ENCODE measurements around the gene STMN3. TPM values are rescaled to one million over a fixed set of nuclear protein-coding genes. Genes with fewer than 3 reads are reported as not detected.
A peak's percentile ranks its signal among the peaks of the same experiment; 100 is the strongest.
"Not testable (repeated sequence)": the region's sequence is repeated elsewhere in the genome, so short reads cannot be mapped to it uniquely, and the experiment has no call there.

STMN3 gene
- total RNA-seq, 1 donor from 2014 or later, result 12.1 TPM

DNA sequence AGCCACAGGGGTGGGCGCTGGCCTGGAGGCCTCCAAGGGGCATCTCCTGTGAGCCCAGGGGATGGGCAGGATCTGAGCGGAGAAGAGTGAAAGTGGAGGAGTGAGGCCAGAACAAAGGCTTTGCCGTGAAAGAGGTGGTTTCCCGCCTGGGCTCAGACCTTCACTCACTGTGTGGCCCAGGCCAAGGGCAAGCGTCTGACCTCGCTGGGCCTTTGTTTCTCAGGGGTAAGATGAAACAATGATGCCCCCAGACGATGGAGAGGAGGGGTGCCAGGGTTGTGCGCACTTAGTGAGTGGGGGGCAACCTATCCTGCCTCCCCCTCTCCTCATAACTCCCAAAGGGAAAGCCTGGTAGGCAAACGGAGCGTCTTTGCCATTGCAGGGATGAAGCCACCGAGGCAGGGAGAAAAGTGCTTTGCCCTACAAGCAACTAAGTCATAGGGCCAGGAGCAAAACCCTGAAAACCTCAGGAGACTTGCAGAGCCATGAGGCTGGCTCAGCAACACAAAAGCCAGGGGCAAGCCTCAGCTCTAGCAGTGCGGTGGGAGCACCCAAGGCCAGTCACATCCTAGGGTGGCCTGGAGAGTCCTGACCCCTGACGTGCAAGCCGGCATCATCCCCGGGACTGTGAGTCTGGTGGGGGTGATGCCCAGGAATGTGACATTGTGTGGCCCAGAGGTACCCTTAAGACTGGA, 897 bp upstream of the STMN3 start:
- no peak for TF ChIP-seq CTCF (IDR thresholded peaks at IDR 0.05)
- peaks cover 40% of the 10 kb centered on the region for H3K4me1 ChIP-seq
- H3K36me3 ChIP-seq, result no peaks in the 10 kb centered on the region
- peak overlapping the region; percentile 56 for H3K27ac ChIP-seq
- intact Hi-C loops (cut with DNase I), result no loop called here
- H3K27me3 ChIP-seq (ENCODE audit: low read depth), result peaks cover 14% of the 10 kb centered on the region
- no peaks in the 10 kb centered on the region for H3K9me3 ChIP-seq
- no peak for DNase-seq
- H3K4me3 ChIP-seq, result peak overlapping the region; percentile 66
- no peak for ATAC-seq

- ATAC-seq, result peak; percentile 10 to 11
- intact Hi-C loops (cut with DNase I), result no loop called here
- peak; percentile 48 for DNase-seq
- peak overlapping the region; percentile 66 for H3K4me3 ChIP-seq
- H3K27me3 ChIP-seq (ENCODE audit: low read depth), result peaks cover 14% of the 10 kb centered on the region
- H3K9me3 ChIP-seq, result no peaks in the 10 kb centered on the region
- no peak for TF ChIP-seq CTCF (IDR thresholded peaks at IDR 0.05)
- H3K27ac ChIP-seq, result no peak overlapping the region
- H3K4me1 ChIP-seq, result peaks cover 30% of the 10 kb centered on the region
- H3K36me3 ChIP-seq, result no peaks in the 10 kb centered on the region
Observed at GRCh38 chr20:63652192-63652980, 838 bp downstream of the STMN3 start.

DNA sequence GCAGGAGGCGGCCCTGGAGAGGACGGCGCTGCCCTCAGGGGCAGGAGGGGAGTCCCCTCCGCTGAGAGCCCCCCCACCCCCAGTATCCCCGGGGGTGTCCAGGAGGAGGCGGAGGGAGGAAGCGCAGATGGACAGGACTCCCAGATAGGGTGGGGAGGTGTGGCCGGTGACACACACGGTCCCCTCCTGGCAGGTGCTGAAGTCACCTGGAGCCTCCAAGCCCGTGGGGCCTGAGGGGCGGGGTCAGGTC, 1.4 kb downstream of the STMN3 start:
- Histone ChIP-seq H3K27ac (no peak overlapping the region), H3K4me3 (peak overlapping the region; percentile 66), H3K36me3 (no peaks in the 10 kb centered on the region), H3K4me1 (peaks cover 29% of the 10 kb centered on the region), H3K9me3 (no peaks in the 10 kb centered on the region), H3K27me3 (ENCODE audit: low read depth) (peaks cover 14% of the 10 kb centered on the region)
- intact Hi-C loops (cut with DNase I), result no loop called here
- DNase-seq (no peak), ATAC-seq (peak; percentile 5 to 43)
- TF ChIP-seq CTCF (IDR thresholded peaks at IDR 0.05), result no peak

DNA sequence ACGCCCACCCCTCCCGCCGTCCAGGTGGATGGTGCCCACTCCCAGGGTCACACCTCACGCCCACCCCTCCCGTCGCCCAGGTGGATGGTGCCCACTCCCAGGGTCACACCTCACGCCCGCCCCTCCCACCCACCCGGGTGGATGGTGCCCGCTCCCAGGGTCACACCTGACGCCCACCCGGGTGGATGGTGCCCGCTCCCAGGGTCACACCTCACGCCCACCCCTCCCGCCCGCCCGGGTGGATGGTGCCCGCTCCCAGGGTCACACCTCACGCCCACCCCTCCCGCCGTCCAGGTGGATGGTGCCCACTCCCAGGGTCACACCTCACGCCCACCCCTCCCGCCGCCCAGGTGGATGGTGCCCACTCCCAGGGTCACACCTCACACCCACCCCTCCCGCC, 2.7 kb downstream of the STMN3 start:
- Histone ChIP-seq H3K4me1 (peaks cover 29% of the 10 kb centered on the region), H3K27me3 (ENCODE audit: low read depth) (peaks cover 14% of the 10 kb centered on the region)
- ATAC-seq; H3K4me3 ChIP-seq; DNase-seq; intact Hi-C loops (cut with DNase I); H3K9me3 ChIP-seq; H3K36me3 ChIP-seq; H3K27ac ChIP-seq: not testable (repeated sequence)

GRCh38 chr20:63648895-63649589, 4.2 kb downstream of the STMN3 start:
- intact Hi-C loops (cut with DNase I), result no loop called here
- no peak overlapping the region for H3K27ac ChIP-seq
- H3K36me3 ChIP-seq, result no peaks in the 10 kb centered on the region
- peaks cover 14% of the 10 kb centered on the region for H3K27me3 ChIP-seq (ENCODE audit: low read depth)
- ATAC-seq, result no peak
- DNase-seq, result no peak
- TF ChIP-seq CTCF (IDR thresholded peaks at IDR 0.05), result no peak
- peaks cover 23% of the 10 kb centered on the region for H3K4me1 ChIP-seq
- H3K4me3 ChIP-seq, result no peak overlapping the region
- H3K9me3 ChIP-seq, result no peaks in the 10 kb centered on the region

GRCh38 chr20:63648190-63648589, 5.0 kb downstream of the STMN3 start:
- Histone ChIP-seq H3K27me3 (ENCODE audit: low read depth) (peaks cover 14% of the 10 kb centered on the region), H3K27ac (no peak overlapping the region), H3K9me3 (no peaks in the 10 kb centered on the region), H3K4me3 (no peak overlapping the region), H3K36me3 (no peaks in the 10 kb centered on the region), H3K4me1 (peaks cover 17% of the 10 kb centered on the region)
- ATAC-seq (no peak), DNase-seq (no peak)
- intact Hi-C loops (cut with DNase I), result no loop called here
- no peak for TF ChIP-seq CTCF (IDR thresholded peaks at IDR 0.05)

Data from lower lobe of right lung (tissue), 2 donors.